ENCODE results near the gene KIF26A. TPM values are rescaled to one million over a fixed set of nuclear protein-coding genes. Genes with fewer than 3 reads are reported as not detected.

Gene KIF26A
- total RNA-seq, 1 experiment from 2014 or later, result 3.1 TPM

DNA sequence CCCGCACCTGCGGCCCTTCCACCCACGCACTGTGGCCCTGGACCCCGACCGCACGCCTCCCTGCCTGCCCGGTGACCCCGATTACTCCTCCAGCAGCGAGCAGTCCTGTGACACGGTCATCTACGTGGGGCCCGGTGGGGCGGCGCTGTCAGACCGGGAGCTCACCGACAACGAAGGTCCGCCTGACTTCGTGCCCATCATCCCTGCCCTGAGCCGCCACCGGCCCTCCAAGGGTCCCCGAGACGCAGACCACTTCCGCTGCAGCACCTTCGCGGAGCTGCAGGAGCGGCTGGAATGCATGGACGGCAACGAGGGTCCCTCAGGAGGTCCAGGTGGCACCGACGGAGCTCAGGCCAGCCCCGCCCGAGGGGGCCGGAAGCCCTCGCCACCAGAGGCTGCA, 36.7 kb downstream of the KIF26A start:
- no peaks in the 10 kb centered on the region for H3F3A ChIP-seq (ENCODE audit: low read length, unreplicated experiment)
- TF ChIP-seq EZH2 (IDR thresholded peaks at IDR 0.05; ENCODE audit: low read length, unreplicated experiment) (no peak), EZH2phosphoT487 (IDR thresholded peaks at IDR 0.05; ENCODE audit: borderline replicate concordance, low read length) (no peak)
- TF ChIP-seq, protein P1, sequence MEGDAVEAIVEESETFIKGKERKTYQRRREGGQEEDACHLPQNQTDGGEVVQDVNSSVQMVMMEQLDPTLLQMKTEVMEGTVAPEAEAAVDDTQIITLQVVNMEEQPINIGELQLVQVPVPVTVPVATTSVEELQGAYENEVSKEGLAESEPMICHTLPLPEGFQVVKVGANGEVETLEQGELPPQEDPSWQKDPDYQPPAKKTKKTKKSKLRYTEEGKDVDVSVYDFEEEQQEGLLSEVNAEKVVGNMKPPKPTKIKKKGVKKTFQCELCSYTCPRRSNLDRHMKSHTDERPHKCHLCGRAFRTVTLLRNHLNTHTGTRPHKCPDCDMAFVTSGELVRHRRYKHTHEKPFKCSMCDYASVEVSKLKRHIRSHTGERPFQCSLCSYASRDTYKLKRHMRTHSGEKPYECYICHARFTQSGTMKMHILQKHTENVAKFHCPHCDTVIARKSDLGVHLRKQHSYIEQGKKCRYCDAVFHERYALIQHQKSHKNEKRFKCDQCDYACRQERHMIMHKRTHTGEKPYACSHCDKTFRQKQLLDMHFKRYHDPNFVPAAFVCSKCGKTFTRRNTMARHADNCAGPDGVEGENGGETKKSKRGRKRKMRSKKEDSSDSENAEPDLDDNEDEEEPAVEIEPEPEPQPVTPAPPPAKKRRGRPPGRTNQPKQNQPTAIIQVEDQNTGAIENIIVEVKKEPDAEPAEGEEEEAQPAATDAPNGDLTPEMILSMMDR (conservative IDR thresholded peaks at IDR 0.05; ENCODE audit: low read depth, low read length), result no peak
- intact Hi-C loops (cut with micrococcal nuclease), result no loop called here
- H2AFZ ChIP-seq (ENCODE audit: low read length), result no peak overlapping the region
- H3K9me3 ChIP-seq (ENCODE audit: low read length), result no peaks in the 10 kb centered on the region
- no peaks in the 10 kb centered on the region for H3K36me3 ChIP-seq (ENCODE audit: low read depth, low read length)
- no peaks in the 10 kb centered on the region for H4K20me1 ChIP-seq (ENCODE audit: low read length)
- CTCF ChIA-PET, result no interaction called here
- H3K9me2 ChIP-seq (replicated peaks; ENCODE audit: low read length), result no peaks in the 10 kb centered on the region
- H3K9ac ChIP-seq (ENCODE audit: low read length), result no peak overlapping the region
- 0 out of 2 replicates have a peak, but pooled peaks cover 6% of the 10 kb centered on the region for H3K4me1 ChIP-seq (ENCODE audit: insufficient read depth, low read length)
- no peak overlapping the region for H3K4me3 ChIP-seq (ENCODE audit: low read length)
- no peak for ATAC-seq
- POLR2A ChIA-PET (ENCODE audit: unreplicated experiment), result no interaction called here
- no peak overlapping the region for H3K4me2 ChIP-seq (ENCODE audit: low read length)
- BruUV-seq (replicated peaks), result no TSS peak
- H3K27me3 ChIP-seq (ENCODE audit: low read length), result peaks cover 11% of the 10 kb centered on the region
- no peak overlapping the region for H3K27ac ChIP-seq (ENCODE audit: low read length)
- no peaks in the 10 kb centered on the region for H3K79me2 ChIP-seq (ENCODE audit: low read length)
- DNase-seq, result no peak

DNA sequence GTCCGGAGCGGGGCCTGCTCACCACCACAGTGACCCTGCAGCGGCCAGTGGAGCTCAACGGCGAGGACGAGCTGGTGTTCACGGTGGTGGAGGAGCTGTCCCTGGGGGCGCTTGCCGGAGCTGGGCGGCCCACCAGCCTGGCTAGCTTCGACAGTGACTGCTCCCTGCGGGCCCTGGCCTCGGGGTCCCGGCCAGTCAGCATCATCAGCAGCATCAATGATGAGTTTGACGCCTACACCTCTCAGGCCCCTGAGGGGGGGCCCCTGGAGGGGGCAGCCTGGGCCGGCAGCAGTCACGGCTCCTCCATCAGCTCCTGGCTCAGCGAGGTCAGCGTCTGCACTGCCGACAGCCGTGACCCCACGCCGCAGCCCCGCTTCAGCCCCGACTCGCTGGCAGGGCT, 37.4 kb downstream of the KIF26A start:
- H3K4me1 ChIP-seq (ENCODE audit: insufficient read depth, low read length), result 0 out of 2 replicates have a peak, but pooled peaks cover 6% of the 10 kb centered on the region
- H3K9me3 ChIP-seq (ENCODE audit: low read length), result no peaks in the 10 kb centered on the region
- no peak overlapping the region for H2AFZ ChIP-seq (ENCODE audit: low read length)
- no TSS peak for BruUV-seq (replicated peaks)
- H3K9ac ChIP-seq (ENCODE audit: low read length), result no peak overlapping the region
- no peaks in the 10 kb centered on the region for H3F3A ChIP-seq (ENCODE audit: low read length, unreplicated experiment)
- H4K20me1 ChIP-seq (ENCODE audit: low read length), result no peaks in the 10 kb centered on the region
- no peaks in the 10 kb centered on the region for H3K9me2 ChIP-seq (replicated peaks; ENCODE audit: low read length)
- no peak overlapping the region for H3K4me2 ChIP-seq (ENCODE audit: low read length)
- DNase-seq, result no peak
- ChIA-PET CTCF (no interaction called here), POLR2A (ENCODE audit: unreplicated experiment) (no interaction called here)
- no peak overlapping the region for H3K27ac ChIP-seq (ENCODE audit: low read length)
- TF ChIP-seq EZH2phosphoT487 (IDR thresholded peaks at IDR 0.05; ENCODE audit: borderline replicate concordance, low read length) (no peak), EZH2 (IDR thresholded peaks at IDR 0.05; ENCODE audit: low read length, unreplicated experiment) (no peak)
- TF ChIP-seq, protein P1 (conservative IDR thresholded peaks at IDR 0.05; ENCODE audit: low read depth, low read length), result no peak
- H3K4me3 ChIP-seq (ENCODE audit: low read length), result no peak overlapping the region
- ATAC-seq, result no peak
- intact Hi-C loops (cut with micrococcal nuclease), result no loop called here
- H3K36me3 ChIP-seq (ENCODE audit: low read depth, low read length), result no peaks in the 10 kb centered on the region
- peaks cover 11% of the 10 kb centered on the region for H3K27me3 ChIP-seq (ENCODE audit: low read length)
- H3K79me2 ChIP-seq (ENCODE audit: low read length), result no peaks in the 10 kb centered on the region

DNA sequence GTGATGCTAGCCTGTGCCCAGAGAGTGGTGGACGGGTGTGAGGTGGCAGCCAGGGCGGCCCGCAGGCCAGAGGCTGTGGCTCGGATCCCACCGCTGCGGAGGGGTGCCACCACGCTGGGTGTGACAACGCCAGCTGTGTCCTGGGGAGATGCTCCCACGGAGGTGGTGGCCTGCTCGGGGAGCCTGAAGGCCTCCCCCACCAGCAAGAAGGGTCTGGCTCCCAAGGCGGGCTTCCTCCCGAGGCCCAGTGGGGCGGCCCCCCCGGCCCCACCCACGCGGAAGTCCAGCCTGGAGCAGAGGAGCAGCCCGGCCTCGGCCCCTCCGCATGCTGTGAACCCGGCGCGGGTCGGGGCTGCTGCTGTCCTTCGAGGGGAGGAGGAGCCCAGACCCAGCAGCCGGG, 38.2 kb downstream of the KIF26A start:
- H3K4me2 ChIP-seq (ENCODE audit: low read length), result no peak overlapping the region
- peaks cover 11% of the 10 kb centered on the region for H3K27me3 ChIP-seq (ENCODE audit: low read length)
- POLR2A ChIA-PET (ENCODE audit: unreplicated experiment), result no interaction called here
- H3K4me3 ChIP-seq (ENCODE audit: low read length), result no peak overlapping the region
- no peak overlapping the region for H3K9ac ChIP-seq (ENCODE audit: low read length)
- H3K4me1 ChIP-seq (ENCODE audit: insufficient read depth, low read length), result no peaks in the 10 kb centered on the region
- no peaks in the 10 kb centered on the region for H3K36me3 ChIP-seq (ENCODE audit: low read depth, low read length)
- DNase-seq, result no peak
- TF ChIP-seq, protein P1 (conservative IDR thresholded peaks at IDR 0.05; ENCODE audit: low read depth, low read length), result no peak
- TF ChIP-seq EZH2phosphoT487 (IDR thresholded peaks at IDR 0.05; ENCODE audit: borderline replicate concordance, low read length), result no peak
- no peak for TF ChIP-seq EZH2 (IDR thresholded peaks at IDR 0.05; ENCODE audit: low read length, unreplicated experiment)
- H2AFZ ChIP-seq (ENCODE audit: low read length), result no peak overlapping the region
- no peak overlapping the region for H3K27ac ChIP-seq (ENCODE audit: low read length)
- H3K79me2 ChIP-seq (ENCODE audit: low read length), result no peaks in the 10 kb centered on the region
- H4K20me1 ChIP-seq (ENCODE audit: low read length), result no peaks in the 10 kb centered on the region
- CTCF ChIA-PET, result no interaction called here
- ATAC-seq, result no peak
- intact Hi-C loops (cut with micrococcal nuclease), result no loop called here
- H3F3A ChIP-seq (ENCODE audit: low read length, unreplicated experiment), result no peaks in the 10 kb centered on the region
- BruUV-seq (replicated peaks), result no TSS peak
- no peaks in the 10 kb centered on the region for H3K9me2 ChIP-seq (replicated peaks; ENCODE audit: low read length)
- H3K9me3 ChIP-seq (ENCODE audit: low read length), result no peaks in the 10 kb centered on the region
